Heart left ventricle (tissue), 11 donors: ENCODE results near the gene SCGB1C2. TPM values are rescaled to one million over a fixed set of nuclear protein-coding genes. Genes with fewer than 3 reads are reported as not detected.

ENCODE experiments used
- polyA plus RNA-seq, 2 donors: library from polyadenylated mRNA; stranded (reverse); fragments of 200-250 nt; gene quantifications; one replicate each; pipeline ENCODE4 v1.2.3, GENCODE V29; 2013
- total RNA-seq, 9 donors: library from RNA; depleted of rRNA in 2 of 9; stranded (reverse); fragments of >200 nt in 2 of 9; fragmentation: NEBNext Ultra II Directional in 3 of 9; extraction: Animal tissue kit (Norgen Biotek cat#: 25700) in 3 of 9; gene quantifications; one replicate each; pipeline versions ENCODE4 v1.1.0 to v1.2.4, GENCODE V29; 2016 to 2023
- donor health status: ischemic (EF 13 %, LVEDD 7.1; RV severe dilation, severe dysfunction).
- donor health status: healthy with polysubstance abuse.
- donor health status: DM: no; HTN: yes; CAD: no.
- donor health status: DM: no; HTN: no; CAD: no.
- donor health status: ischemic (EF 25% LVEDD 5.7; RV mildly dilated, moderate dysfunction).
- donor health status: healthy.
- donor health status: DM: yes; HTN: yes; CAD: no.
- donor health status: PGD.
- donor health status: nonischemic (EF 23%, LVEDD 6.1; RV moderate dilation, normal function).

The SCGB1C2 gene
- total and polyA plus RNA-seq, 11 donors: not detected

Other genes starting within 250 kb of the SCGB1C2 start
- 10 to 100 TPM in 2 of 9 donors, 1 to 10 TPM in 7; 1.7 to 13.0 (median 6.3) TPM for gene DOC2B, start 44.1 kb downstream of the SCGB1C2 start, total RNA-seq
- 1 to 10 TPM; 2.4 to 5.8 TPM for gene DOC2B, start 44.1 kb downstream of the SCGB1C2 start, polyA plus RNA-seq
- 1 to 10 TPM; 2.8 to 9.4 (median 6.7) TPM for gene RPH3AL, start 215.2 kb downstream of the SCGB1C2 start, total RNA-seq
- 1 to 10 TPM; 4.3 to 6.3 TPM for gene RPH3AL, start 215.2 kb downstream of the SCGB1C2 start, polyA plus RNA-seq